Body of pancreas (tissue), 4 donors: ENCODE measurements around the gene ASB16. TPM values are rescaled to one million over a fixed set of nuclear protein-coding genes. Genes with fewer than 3 reads are reported as not detected.
A peak's percentile ranks its signal among the peaks of the same experiment; 100 is the strongest.

Source experiments
- ATAC-seq: fragments of 150-250 bp; one replicate; pipeline ENCODE4 v1.9.1; 2016
- DNase-seq, 4 donors: peaks; one replicate each; pipeline ENCODE4 v3.0.0-alpha.2; 2019
- H3K27ac ChIP-seq, 4 donors: fragments of 200-600 bp; sonication (generic); 1 replicate in 3 of 4; 2 replicates in 1 of 4; pipeline versions ENCODE4 v1.5.1 to v1.6.1; 2016 to 2019; ENCODE audit warnings: mild to moderate bottlenecking in 1 of 4, mixed read lengths in 1 of 4, moderate library complexity in 1 of 4
- H3K27me3 ChIP-seq, 2 donors: fragments of 200-600 bp; sonication (generic); one replicate each; pipeline ENCODE4 v1.6.0; 2016; ENCODE audit warnings: mild to moderate bottlenecking in 1 of 2
- H3K36me3 ChIP-seq, 2 donors: fragments of 200-600 bp; sonication (generic); replicated peaks in 1 of 2; 2 replicates each; pipeline ENCODE4 v1.5.1; 2016; ENCODE audit warnings: low read depth in 2 of 2; ENCODE audit not compliant: insufficient read depth in 1 of 2
- H3K4me1 ChIP-seq: fragments of 200-600 bp; sonication (generic); one replicate; pipeline ENCODE4 v1.6.0; 2016
- H3K4me3 ChIP-seq, 2 donors: fragments of 200-600 bp; sonication (generic); 1 replicate in 1 of 2; 2 replicates in 1 of 2; pipeline ENCODE4 v1.5.1; 2016 to 2019
- H3K9me3 ChIP-seq, 3 donors: fragments of 200-600 bp; sonication (generic); 1 replicate in 2 of 3; 2 replicates in 1 of 3; pipeline ENCODE4 v1.5.1; 2016
- CTCF ChIP-seq, 7 experiments: fragments of 450-650 bp in 4 of 7; fragments of 200-600 bp in 3 of 7; sonication (generic) in 3 of 7; IDR thresholded peaks; one replicate each; pipeline ENCODE4 v1.5.1; 2016 to 2019; ENCODE audit warnings: antibody characterized with exemption in 7 of 7
- POLR2A ChIP-seq, 3 donors: fragments of 450-650 bp; IDR thresholded peaks; one replicate each; pipeline ENCODE4 v1.6.1; 2016; ENCODE audit warnings: antibody characterized with exemption in 3 of 3, mild to moderate bottlenecking in 2 of 3
- WGBS, 2 donors: methylation state at CpG; one replicate each; pipeline ENCODE4 v1.1.5; 2017; 5-methylcytosine and 5-hydroxymethylcytosine counted together
- intact Hi-C: fragments of 100-400 bp; cut with DNase I; formaldehyde crosslinking; loops from one replicate; pipeline ENCODE4 v1.15.1; 2023
- total RNA-seq, 2 donors: library from RNA; depleted of rRNA; stranded (reverse); fragments of >200 nt; gene quantifications; one replicate each; pipeline ENCODE4 v1.1.0, GENCODE V29; 2016

Gene ASB16
- total RNA-seq, 2 donors from 2014 or later, result 3.9 to 10.5 TPM

GRCh38 chr17:44184212-44184810 is 13.8 kb downstream of the ASB16 start:
- TF ChIP-seq POLR2A (IDR thresholded peaks at IDR 0.05) (no peak), CTCF (IDR thresholded peaks at IDR 0.05) (no peak)
- ATAC-seq (no peak), DNase-seq (no peak)
- intact Hi-C loops, result no loop called here
- Histone ChIP-seq H3K27ac (no peak overlapping the region), H3K27me3 (no peaks in the 10 kb centered on the region), H3K36me3 (no peaks in the 10 kb centered on the region), H3K4me3 (no peak overlapping the region), H3K9me3 (no peaks in the 10 kb centered on the region), H3K4me1 (peaks cover 35% of the 10 kb centered on the region)
- 74 to 75% methylated on average over 8 of the region's 8 CpGs for WGBS, 2 donors

DNA sequence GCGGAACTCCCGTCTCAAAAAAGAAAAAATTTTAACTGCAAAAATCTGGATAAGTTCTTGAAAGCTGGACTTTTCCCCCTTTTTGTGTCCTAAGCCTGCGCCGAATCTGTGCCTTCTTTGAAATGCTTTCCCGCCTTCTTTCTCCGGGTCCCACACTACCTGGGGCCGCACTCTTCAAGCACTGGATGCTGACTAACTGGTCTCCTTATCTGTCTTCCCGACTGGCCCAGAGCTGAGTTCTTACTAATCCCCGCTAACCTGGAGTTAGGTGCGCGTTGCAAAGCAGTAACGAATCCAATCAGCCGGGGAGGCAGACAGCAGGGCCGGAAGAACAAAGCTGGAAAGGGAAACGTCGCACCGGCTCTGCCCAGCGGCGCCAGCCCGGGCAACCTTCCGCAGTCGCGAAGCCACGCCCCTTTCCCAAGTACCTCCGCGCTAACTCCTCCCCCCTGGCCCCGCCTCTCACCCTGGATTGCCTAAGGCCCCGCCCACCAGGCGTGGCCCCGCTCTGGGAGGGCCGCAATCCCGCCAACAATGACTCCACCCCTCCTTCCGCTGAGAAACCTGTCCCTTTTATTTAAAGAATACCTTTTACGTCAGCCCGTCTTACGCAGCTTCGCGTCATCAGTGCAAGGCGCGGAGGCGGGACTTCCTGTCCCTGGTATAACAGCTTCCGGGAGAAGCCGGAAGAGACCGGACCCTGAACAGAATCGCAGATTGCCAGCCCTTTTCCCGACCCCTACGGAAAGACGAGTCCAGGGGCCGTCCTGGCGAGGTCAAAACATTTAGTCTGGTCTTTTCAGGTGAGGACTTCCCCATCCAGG is 16.0 kb downstream of the ASB16 start, which contains the start of gene TMUB2:
Gene TMUB2 (plus strand): TSS at position 666 of the 824 bp plus-strand sequence. CDS start 737 bp downstream, outside the sequence.
- ATAC-seq, result peak; percentile 95
- DNase-seq, result peak; percentile 99 to 100 (median 100)
- intact Hi-C loops, result no loop called here

GRCh38 chr17:44187131-44187899 is 16.8 kb downstream of the ASB16 start:
- TF ChIP-seq POLR2A (IDR thresholded peaks at IDR 0.05) (no peak), CTCF (IDR thresholded peaks at IDR 0.05) (no peak)
- H3K4me3 ChIP-seq, result peak overlapping the region; percentile 55 to 62
- H3K27ac ChIP-seq, result peak overlapping the region; percentile 81 to 98 (median 97)
- peaks cover 35% of the 10 kb centered on the region for H3K4me1 ChIP-seq
- no peaks in the 10 kb centered on the region for H3K9me3 ChIP-seq
- H3K27me3 ChIP-seq, result no peaks in the 10 kb centered on the region
- DNase-seq (peak in 1 of 4 donors; percentile 36), ATAC-seq (peak; percentile 49)
- no peaks in the 10 kb centered on the region for H3K36me3 ChIP-seq
- intact Hi-C loops, result no loop called here
- 1 to 4% methylated on average over 17 to 32 of the region's 32 CpGs for WGBS, 2 donors

More for the DNA sequence above, 16.0 kb downstream of the ASB16 start, which contains the start of gene TMUB2:
- peak; percentile 82 to 94 (median 90) for TF ChIP-seq POLR2A (IDR thresholded peaks at IDR 0.05)
- peak in 1 of 7 experiments; percentile 13 for TF ChIP-seq CTCF (IDR thresholded peaks at IDR 0.05)
- 0% methylated on average over 24 to 50 of the region's 50 CpGs for WGBS, 2 donors
- Histone ChIP-seq H3K4me1 (peaks cover 35% of the 10 kb centered on the region), H3K4me3 (peak within 1 kb of the TSS; percentile 55 to 62), H3K36me3 (no peaks in the 10 kb centered on the region), H3K27me3 (no peaks in the 10 kb centered on the region), H3K27ac (peak within 1 kb of the TSS; percentile 81 to 98 (median 97)), H3K9me3 (no peaks in the 10 kb centered on the region)

GRCh38 chr17:44188576-44189403 is 18.3 kb downstream of the ASB16 start:
- intact Hi-C loops, result no loop called here
- H3K27me3 ChIP-seq, result no peaks in the 10 kb centered on the region
- H3K36me3 ChIP-seq, result no peaks in the 10 kb centered on the region
- peak overlapping the region in 1 of 4 donors; percentile 98 for H3K27ac ChIP-seq
- no peaks in the 10 kb centered on the region for H3K9me3 ChIP-seq
- 84 to 87% methylated on average over 9 to 11 of the region's 12 CpGs for WGBS, 2 donors
- TF ChIP-seq CTCF (IDR thresholded peaks at IDR 0.05) (no peak), POLR2A (IDR thresholded peaks at IDR 0.05) (no peak)
- peaks cover 35% of the 10 kb centered on the region for H3K4me1 ChIP-seq
- DNase-seq, result no peak
- H3K4me3 ChIP-seq, result no peak overlapping the region
- no peak for ATAC-seq
